WERI-Rb-1 (cell line): ENCODE measurements around the gene KRTAP10-2.
"Not testable (repeated sequence)": the region's sequence is repeated elsewhere in the genome, so short reads cannot be mapped to it uniquely, and the experiment has no call there.

Source experiments
- DNase-seq: peaks from one replicate; pipeline ENCODE4 v3.0.0-alpha.2; 2020
- H3K27ac ChIP-seq: fragments of 250-450 bp; sonication (Bioruptor Pico); 2 replicates; pipeline ENCODE4 v1.5.1; 2020; ENCODE audit warnings: mild to moderate bottlenecking, moderate library complexity
- H3K27me3 ChIP-seq: fragments of 250-450 bp; sonication (Bioruptor Pico); 2 replicates; pipeline ENCODE4 v1.5.1; 2021; ENCODE audit warnings: mild to moderate bottlenecking, low read depth, moderate library complexity; ENCODE audit not compliant: insufficient read depth, severe bottlenecking
- H3K36me3 ChIP-seq: fragments of 250-450 bp; sonication (Bioruptor Pico); 2 replicates; pipeline ENCODE4 v1.5.1; 2020; ENCODE audit warnings: mild to moderate bottlenecking, moderate library complexity
- H3K4me3 ChIP-seq: 2 replicates; pipeline ENCODE4 v1.5.1; 2011; ENCODE audit warnings: low read depth, mild to moderate bottlenecking, control low read depth, low read length
- H3K9me3 ChIP-seq: fragments of 250-450 bp; sonication (Bioruptor Pico); 2 replicates; pipeline ENCODE4 v1.5.1; 2021; ENCODE audit warnings: mild to moderate bottlenecking, moderate library complexity; ENCODE audit not compliant: severe bottlenecking
- TF ChIP-seq, protein P1 (sequence below): IDR thresholded peaks from 2 replicates; pipeline ENCODE4 v1.5.1; 2011; ENCODE audit warnings: low read depth, mild to moderate bottlenecking, control low read depth, inconsistent platforms, low read length

KRTAP10-2 gene, protein sequence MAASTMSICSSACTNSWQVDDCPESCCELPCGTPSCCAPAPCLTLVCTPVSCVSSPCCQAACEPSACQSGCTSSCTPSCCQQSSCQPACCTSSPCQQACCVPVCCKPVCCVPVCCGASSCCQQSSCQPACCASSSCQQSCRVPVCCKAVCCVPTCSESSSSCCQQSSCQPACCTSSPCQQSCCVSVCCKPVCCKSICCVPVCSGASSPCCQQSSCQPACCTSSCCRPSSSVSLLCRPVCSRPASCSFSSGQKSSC

GRCh38 chr21:44551340-44551961 lies at the start of gene KRTAP10-2:
TSS of gene KRTAP10-2 (minus strand) at chr21:44551505. CDS start at chr21:44551458, 47 bp downstream.
- H3K27me3 ChIP-seq: no peaks in the 10 kb centered on the region
- no peak within 1 kb of the TSS for H3K4me3 ChIP-seq
- no peak for DNase-seq
- H3K36me3 ChIP-seq: no peaks in the 10 kb centered on the region
- TF ChIP-seq, protein P1, sequence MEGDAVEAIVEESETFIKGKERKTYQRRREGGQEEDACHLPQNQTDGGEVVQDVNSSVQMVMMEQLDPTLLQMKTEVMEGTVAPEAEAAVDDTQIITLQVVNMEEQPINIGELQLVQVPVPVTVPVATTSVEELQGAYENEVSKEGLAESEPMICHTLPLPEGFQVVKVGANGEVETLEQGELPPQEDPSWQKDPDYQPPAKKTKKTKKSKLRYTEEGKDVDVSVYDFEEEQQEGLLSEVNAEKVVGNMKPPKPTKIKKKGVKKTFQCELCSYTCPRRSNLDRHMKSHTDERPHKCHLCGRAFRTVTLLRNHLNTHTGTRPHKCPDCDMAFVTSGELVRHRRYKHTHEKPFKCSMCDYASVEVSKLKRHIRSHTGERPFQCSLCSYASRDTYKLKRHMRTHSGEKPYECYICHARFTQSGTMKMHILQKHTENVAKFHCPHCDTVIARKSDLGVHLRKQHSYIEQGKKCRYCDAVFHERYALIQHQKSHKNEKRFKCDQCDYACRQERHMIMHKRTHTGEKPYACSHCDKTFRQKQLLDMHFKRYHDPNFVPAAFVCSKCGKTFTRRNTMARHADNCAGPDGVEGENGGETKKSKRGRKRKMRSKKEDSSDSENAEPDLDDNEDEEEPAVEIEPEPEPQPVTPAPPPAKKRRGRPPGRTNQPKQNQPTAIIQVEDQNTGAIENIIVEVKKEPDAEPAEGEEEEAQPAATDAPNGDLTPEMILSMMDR: no peak
- peaks cover 26% of the 10 kb centered on the region for H3K9me3 ChIP-seq
- H3K27ac ChIP-seq: no peak within 1 kb of the TSS

GRCh38 chr21:44601091-44601490 lies 49.8 kb upstream of the KRTAP10-2 start:
- H3K27ac ChIP-seq, H3K4me3 ChIP-seq, H3K36me3 ChIP-seq, H3K27me3 ChIP-seq, DNase-seq: not testable (repeated sequence)
- H3K9me3 ChIP-seq: peaks cover 13% of the 10 kb centered on the region

DNA sequence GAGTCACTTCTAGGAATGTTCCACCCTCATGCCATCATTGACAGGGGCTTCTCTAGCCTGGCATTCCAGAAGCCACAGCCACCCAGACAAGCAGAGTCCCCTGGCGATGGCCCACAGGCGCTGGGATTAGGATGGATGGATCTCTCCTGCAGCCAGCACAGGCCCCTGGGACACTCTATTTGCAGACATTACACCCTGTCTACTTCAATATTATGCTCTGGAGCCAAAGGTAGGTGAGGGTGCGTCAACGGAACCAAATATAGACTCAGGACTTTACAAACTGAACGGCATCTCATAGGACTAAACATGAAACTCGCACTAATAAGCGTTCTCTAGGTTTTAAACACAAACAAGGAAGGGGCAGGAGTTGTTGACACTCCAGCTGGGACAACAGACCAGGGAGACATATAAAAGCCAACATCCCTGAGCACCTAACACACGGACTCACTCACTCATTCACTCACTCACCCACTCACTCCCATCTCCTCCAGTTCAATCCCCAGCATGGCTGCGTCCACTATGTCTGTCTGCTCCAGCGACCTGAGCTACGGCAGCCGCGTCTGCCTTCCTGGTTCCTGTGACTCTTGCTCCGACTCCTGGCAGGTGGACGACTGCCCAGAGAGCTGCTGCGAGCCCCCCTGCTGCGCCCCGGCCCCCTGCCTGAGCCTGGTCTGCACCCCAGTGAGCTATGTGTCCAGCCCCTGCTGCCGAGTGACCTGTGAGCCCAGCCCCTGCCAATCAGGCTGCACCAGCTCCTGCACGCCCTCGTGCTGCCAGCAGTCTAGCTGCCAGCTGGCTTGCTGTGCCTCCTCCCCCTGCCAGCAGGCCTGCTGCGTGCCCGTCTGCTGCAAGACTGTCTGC lies 49.0 kb upstream of the KRTAP10-2 start, which contains the start of gene KRTAP10-7:
KRTAP10-7 (plus strand) TSS at position 480 of the 861 bp plus-strand sequence; CDS start at position 505, 25 bp downstream.
- DNase-seq, H3K36me3 ChIP-seq, H3K4me3 ChIP-seq, H3K27me3 ChIP-seq, H3K27ac ChIP-seq: not testable (repeated sequence)
- H3K9me3 ChIP-seq: peaks cover 13% of the 10 kb centered on the region

DNA sequence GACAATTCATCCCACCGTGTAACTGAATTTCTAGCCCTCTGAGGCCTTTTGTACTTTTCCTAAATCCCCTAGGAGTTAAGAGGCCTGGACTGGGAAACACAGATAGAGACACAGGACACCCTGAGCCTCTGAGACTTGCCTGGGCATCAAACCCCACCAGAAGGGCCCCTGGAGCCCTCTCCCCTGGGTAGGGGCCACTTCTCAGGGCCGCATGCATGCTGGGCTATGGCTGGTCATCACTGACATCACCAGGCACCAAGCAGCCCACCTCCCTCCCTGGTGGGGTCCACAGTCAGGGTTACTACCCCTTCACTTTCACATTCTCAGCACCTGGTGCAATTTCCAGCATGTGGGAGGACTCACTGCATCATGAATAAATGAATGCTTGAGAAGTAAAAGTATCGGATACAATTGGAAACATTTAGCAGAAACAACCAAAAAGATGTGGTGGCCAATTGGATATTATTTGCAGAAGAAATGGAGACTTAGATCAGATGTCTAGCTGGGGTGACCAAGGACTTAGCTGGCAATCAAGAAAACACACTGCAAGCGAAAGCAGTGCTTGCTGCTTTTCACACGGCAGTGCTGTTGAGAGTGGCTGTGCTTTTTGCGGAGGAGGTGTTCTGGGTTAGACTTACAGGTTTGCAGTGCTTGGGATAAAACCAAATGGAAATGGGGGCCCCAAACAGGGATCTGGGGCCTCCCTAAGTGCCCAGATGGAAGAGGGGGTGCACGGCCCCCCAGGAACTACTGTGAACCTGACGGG lies 48.1 kb upstream of the KRTAP10-2 start:
- no peak overlapping the region for H3K4me3 ChIP-seq
- H3K27me3 ChIP-seq: no peaks in the 10 kb centered on the region

DNA sequence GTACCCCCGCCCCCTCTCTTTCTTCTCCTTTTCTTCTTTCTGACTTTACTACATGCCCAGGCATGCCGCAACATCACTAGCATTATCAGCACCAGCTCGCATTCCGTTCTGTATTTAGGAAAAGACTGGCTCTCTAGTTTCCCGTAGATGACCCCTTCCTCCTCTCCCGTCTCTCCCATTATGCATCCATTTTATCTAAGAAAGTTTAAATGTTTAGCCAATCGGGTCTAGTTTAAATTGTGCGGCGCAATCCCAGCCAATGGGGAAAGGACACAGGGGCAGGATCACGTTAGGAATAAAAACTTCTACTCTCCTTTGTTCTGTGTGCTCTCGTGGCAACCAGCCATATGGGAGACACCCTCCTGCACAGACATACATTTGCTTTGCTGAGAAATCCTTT lies 46.8 kb upstream of the KRTAP10-2 start:
- no peaks in the 10 kb centered on the region for H3K27me3 ChIP-seq
- no peaks in the 10 kb centered on the region for H3K36me3 ChIP-seq
- no peak for DNase-seq
- H3K9me3 ChIP-seq: peaks cover 4% of the 10 kb centered on the region
- H3K4me3 ChIP-seq: no peak overlapping the region
- TF ChIP-seq, protein P1: no peak
- 0 out of 2 replicates have a peak overlapping the region, but pooled peaks have one; percentile 1 for H3K27ac ChIP-seq

More for the DNA sequence above, 48.1 kb upstream of the KRTAP10-2 start:
- Histone ChIP-seq H3K36me3 (no peaks in the 10 kb centered on the region), H3K9me3 (peaks cover 10% of the 10 kb centered on the region), H3K27ac (no peak overlapping the region)
- DNase-seq: no peak
- TF ChIP-seq, protein P1: no peak

DNA sequence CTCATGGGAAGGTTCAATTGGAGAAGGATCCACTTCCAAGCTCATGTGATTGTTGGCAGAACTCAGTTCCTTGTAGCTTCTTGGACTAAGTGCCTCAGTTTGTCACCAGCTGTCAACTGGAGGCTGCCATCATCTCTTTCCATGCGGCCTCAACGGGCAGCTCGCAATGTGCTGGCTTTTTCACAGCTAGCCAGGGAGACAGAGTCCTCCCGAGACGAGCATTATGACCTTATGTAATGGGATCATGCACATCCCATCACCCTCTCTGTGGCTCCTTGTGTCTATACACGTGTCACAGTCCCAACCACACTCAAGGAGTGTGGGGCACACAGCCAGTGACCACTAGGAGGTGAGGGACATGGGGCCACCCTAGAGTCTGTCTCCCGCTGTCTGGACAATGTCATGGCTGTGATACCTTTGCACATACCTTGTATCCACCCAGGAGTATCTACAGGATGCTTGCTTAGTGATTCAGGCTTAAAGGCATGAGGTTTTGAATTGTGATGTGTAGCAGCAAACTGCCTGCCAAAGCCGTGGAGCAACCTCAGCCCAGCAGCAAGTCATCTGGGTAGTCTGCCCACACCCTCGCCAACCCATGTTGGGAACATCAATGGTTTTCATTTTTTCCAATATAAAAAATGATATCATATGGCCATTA lies 44.9 kb upstream of the KRTAP10-2 start:
- Histone ChIP-seq H3K36me3 (no peaks in the 10 kb centered on the region), H3K27me3 (no peaks in the 10 kb centered on the region), H3K27ac (no peak overlapping the region), H3K4me3 (no peak overlapping the region), H3K9me3 (peaks cover 4% of the 10 kb centered on the region)
- no peak for DNase-seq
- TF ChIP-seq, protein P1: no peak
